ENCODE results near the gene KIF1B.

Gene KIF1B

DNA sequence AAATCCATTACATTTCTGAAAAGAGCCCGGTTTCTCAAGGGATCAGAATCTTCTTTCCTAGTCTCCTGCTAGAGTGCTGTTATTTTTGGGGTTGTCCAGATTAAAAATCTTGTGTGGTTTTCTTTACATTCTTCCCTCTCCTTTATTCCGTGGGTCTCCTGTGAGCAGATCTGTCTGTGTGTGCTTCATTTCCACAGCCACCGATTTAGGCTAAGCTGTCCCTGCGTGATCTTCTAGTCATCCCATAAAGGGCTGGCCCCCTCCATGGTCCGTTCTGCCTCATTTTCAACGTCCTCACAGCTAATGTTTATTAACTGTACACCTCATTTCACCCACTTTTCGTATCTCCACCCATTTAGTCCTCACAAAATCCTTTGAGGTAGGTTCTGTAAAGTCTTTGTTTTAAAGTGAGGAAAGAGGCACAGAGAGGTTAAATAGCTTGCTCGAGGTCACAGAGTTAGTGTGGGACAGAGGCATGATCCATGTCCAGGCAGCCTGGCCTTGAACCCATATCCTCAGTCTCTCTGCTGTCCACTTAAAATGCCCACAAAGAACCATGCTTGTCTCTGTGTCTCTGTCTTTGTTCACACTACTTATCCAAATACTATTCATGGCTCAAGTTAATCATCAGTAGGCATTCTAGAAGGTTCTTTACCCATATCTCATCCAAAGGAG lies 38.2 kb upstream of the KIF1B start:
- no peak overlapping the region for H3K4me3 ChIP-seq (replicated peaks; ENCODE audit: low read depth, low read length)
- DNase-seq (ENCODE audit: low read depth), result no peak
- TF ChIP-seq, protein P1, sequence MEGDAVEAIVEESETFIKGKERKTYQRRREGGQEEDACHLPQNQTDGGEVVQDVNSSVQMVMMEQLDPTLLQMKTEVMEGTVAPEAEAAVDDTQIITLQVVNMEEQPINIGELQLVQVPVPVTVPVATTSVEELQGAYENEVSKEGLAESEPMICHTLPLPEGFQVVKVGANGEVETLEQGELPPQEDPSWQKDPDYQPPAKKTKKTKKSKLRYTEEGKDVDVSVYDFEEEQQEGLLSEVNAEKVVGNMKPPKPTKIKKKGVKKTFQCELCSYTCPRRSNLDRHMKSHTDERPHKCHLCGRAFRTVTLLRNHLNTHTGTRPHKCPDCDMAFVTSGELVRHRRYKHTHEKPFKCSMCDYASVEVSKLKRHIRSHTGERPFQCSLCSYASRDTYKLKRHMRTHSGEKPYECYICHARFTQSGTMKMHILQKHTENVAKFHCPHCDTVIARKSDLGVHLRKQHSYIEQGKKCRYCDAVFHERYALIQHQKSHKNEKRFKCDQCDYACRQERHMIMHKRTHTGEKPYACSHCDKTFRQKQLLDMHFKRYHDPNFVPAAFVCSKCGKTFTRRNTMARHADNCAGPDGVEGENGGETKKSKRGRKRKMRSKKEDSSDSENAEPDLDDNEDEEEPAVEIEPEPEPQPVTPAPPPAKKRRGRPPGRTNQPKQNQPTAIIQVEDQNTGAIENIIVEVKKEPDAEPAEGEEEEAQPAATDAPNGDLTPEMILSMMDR (IDR thresholded peaks at IDR 0.05; ENCODE audit: low read length, missing control alignments), result no peak

DNA sequence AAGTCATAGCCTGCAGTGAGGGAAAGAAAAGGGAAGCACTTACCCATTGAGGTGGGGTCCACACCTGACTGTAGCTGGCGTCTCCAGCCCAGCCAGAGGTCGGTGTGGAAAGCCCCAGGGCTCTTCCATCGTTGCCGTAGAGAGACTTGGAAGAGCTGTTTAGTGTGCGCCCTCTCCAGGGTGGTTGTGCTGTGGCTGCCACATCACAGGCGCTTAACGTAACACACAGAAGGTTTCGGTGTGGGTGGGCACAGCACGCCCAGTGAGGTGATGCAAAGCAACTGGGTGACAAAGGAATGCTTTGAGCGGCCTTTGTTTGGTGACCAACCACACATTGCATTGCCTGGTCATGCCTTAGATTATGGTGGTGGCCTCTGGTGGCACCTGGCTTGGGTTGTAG lies 36.8 kb upstream of the KIF1B start:
- DNase-seq (ENCODE audit: low read depth), result no peak
- TF ChIP-seq, protein P1 (IDR thresholded peaks at IDR 0.05; ENCODE audit: low read length, missing control alignments), result no peak
- no peak overlapping the region for H3K4me3 ChIP-seq (replicated peaks; ENCODE audit: low read depth, low read length)

DNA sequence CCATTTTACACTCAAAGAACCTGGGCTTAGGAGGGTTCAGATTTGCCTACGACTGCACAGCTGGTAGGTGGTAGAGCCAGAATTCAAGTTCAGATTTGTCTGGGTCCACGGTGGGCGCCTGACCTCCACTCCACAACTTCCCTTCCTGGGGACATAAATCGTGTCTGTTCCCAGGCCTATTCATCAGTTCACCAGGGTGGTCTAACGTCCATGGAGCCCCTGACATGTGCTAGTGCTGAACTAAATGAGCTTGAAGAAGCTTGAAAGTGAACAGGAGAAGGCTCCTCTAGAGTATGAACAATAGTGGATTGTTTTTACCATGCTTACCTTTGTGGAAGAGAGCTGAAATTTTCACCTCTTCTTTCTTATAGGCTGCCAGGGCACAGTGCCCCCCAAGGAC lies 32.5 kb upstream of the KIF1B start:
- DNase-seq (ENCODE audit: low read depth), result no peak
- TF ChIP-seq, protein P1 (IDR thresholded peaks at IDR 0.05; ENCODE audit: low read length, missing control alignments), result no peak
- H3K4me3 ChIP-seq (replicated peaks; ENCODE audit: low read depth, low read length), result no peak overlapping the region

DNA sequence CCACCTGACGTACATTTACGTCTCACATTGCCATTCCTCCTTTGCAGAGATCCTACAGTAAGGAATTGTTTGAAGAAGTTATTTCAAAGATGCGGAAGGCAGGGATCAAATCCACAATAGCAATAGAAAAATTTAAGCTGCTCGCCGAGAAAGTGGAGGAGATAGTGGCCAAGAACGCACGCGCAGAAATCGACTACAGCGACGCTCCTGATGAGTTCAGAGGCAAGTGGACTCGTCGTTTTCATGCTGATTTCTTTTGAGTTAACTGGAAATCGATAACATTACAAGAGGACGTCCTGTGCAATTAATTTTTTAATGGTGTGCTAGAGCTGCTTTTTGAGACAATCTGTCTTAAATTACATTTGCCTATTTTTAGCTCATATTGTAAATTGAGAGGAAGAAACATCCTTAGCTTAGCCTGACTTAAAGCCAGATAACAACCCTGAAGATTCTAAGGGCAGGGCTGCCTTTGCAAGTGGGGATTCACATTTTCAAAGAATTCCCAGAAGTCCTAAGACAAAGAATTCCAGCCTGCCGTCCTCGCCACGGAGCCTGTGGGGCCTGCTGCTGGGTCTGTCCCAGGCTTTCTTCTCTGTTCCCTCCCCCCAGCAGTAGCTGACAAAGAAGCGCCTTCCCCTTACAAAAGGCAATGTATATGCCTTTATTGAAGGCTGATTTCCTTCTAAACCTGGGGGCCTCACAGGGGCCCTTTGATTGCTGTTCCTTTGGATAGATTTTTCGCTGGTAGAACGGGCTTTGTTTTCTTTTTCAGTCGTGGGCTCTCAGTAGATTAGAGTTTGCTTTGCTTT lies 31.6 kb upstream of the KIF1B start:
- DNase-seq (ENCODE audit: low read depth), result no peak
- no peak overlapping the region for H3K4me3 ChIP-seq (replicated peaks; ENCODE audit: low read depth, low read length)
- TF ChIP-seq, protein P1 (IDR thresholded peaks at IDR 0.05; ENCODE audit: low read length, missing control alignments), result no peak

DNA sequence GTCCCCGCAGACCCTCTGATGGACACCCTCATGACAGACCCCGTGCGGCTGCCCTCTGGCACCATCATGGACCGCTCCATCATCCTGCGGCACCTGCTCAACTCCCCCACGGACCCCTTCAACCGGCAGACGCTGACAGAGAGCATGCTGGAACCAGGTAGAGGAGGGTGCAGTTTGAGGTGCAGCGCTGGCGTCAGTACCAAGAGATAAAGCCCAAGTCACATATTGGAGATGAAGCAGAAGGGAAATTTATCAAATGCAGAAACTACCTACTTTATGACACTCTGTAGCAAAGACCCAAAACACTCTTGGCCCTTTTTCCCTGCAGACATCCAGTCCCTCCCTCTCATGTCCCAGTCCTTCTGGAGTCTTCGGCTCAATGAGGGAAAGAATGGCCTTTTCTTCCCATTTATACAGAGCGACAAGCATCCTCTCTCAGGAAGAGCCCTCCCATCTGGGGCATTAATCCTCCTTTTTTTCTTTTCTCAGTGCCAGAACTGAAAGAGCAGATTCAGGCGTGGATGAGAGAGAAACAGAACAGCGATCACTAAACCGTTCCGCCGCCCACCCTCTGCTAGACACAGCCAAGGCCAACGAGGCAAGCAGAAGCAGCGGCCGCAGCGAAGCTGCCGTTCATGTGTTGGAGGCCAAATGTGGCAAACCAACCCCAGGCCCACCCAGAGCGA lies 30.8 kb upstream of the KIF1B start:
- TF ChIP-seq, protein P1 (IDR thresholded peaks at IDR 0.05; ENCODE audit: low read length, missing control alignments), result no peak
- no peak overlapping the region for H3K4me3 ChIP-seq (replicated peaks; ENCODE audit: low read depth, low read length)
- no peak for DNase-seq (ENCODE audit: low read depth)

DNA sequence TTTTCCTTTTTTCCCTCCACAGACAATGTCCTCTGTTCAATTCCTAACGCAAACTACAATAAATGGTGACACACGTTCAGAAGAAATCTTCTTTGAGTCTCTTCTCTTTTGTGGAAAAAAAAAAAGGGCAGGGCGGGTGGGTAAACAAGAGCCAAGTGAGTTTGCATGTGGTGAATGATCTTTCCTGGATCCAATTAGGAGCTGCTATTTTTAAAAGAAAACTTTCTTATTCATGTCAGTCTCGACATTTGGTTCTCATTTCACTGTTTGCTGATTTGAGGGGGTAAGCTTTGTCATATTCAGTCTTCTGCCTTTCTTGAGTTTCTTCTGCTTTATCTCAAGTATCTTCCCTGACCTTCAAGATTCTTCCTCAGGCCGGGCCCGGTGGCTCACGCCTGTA lies 29.2 kb upstream of the KIF1B start:
- TF ChIP-seq, protein P1 (IDR thresholded peaks at IDR 0.05; ENCODE audit: low read length, missing control alignments), result no peak
- H3K4me3 ChIP-seq (replicated peaks; ENCODE audit: low read depth, low read length), result no peak overlapping the region
- DNase-seq (ENCODE audit: low read depth), result no peak

Data from fibroblast of pulmonary artery (primary cell).